Measurements from ENCODE around the gene OARD1.

GRCh38 chr6:41038205-41038604, 34.0 kb downstream of the OARD1 start:
- no peak for TF ChIP-seq POLR2A (IDR thresholded peaks at IDR 0.05)
- TF ChIP-seq CTCF (IDR thresholded peaks at IDR 0.05): no peak
